ENCODE measurements around the gene PBRM1.

- no peak for TF ChIP-seq EP300 (IDR thresholded peaks at IDR 0.05; ENCODE audit: borderline replicate concordance)
- TF ChIP-seq TEAD4 (IDR thresholded peaks at IDR 0.05) = no peak
- TF ChIP-seq USF1 (IDR thresholded peaks at IDR 0.05) = no peak
These were observed 152.7 kb downstream of the PBRM1 start for GRCh38 chr3:52532838-52533622.
